ENCODE measurements around the gene RPS17. TPM values are rescaled to one million over a fixed set of nuclear protein-coding genes. Genes with fewer than 3 reads are reported as not detected.
"Not testable (repeated sequence)": the region's sequence is repeated elsewhere in the genome, so short reads cannot be mapped to it uniquely, and the experiment has no call there.

Gene RPS17
- total and polyA plus RNA-seq, 2 donors from 2014 or later, result 1,125 to 2,465 TPM

DNA sequence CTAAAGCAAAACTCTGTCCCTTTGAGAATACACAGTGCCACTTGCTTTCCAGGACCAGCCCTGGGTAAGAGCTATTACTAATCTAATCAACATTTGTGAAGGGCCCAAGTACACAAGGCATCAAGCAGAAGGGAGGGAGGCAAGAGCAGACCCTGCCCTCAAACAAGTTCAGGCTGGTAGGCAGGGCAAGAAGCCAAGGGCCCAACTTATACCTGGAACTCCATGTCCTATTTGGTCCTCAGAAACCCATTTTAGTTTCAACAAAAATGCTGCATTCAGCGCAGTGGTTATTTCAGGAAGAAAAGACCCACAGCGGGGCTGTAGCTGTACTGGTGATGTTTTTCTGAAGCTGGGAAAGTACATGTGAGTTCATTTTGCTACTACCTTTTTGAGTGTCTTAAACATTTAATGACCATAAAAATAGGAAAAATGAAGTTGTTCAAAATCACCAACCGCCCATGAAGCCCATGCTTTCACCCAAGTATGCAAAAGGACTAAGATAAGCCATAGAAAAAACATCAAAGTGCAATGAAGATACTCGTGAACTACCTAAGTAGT is 2.8 kb downstream of the RPS17 start:
- intact Hi-C loops (cut with DNase I), result no loop called here
- TF ChIP-seq CTCF (IDR thresholded peaks at IDR 0.05; ENCODE audit: borderline replicate concordance, extremely low read depth, insufficient read depth), result no peak
- H3K9ac ChIP-seq (ENCODE audit: low read length in 3 of 3), result no peak overlapping the region
- H3K4me3 ChIP-seq (ENCODE audit: low read length in 3 of 3), result no peak overlapping the region
- H3K9me3 ChIP-seq (ENCODE audit: control insufficient read depth in 2 of 3, insufficient read depth in 1 of 3, low read length in 3 of 3), result no peaks in the 10 kb centered on the region
- H3K27ac ChIP-seq (ENCODE audit: low read depth in 2 of 2, low read length in 2 of 2), result no peak overlapping the region
- peaks cover 7 to 34% (median 14%) of the 10 kb centered on the region in 3 donors for H3K36me3 ChIP-seq (ENCODE audit: control insufficient read depth in 2 of 3, insufficient read depth in 3 of 3, low read length in 3 of 3)
- no peak for DNase-seq
- FAIRE-seq, result no peak
- no peaks in the 10 kb centered on the region for H3K27me3 ChIP-seq (ENCODE audit: control insufficient read depth, insufficient read depth, low read length)
- peaks cover 0 to 7% (median 0%) of the 10 kb centered on the region in 3 donors for H3K4me1 ChIP-seq (ENCODE audit: control insufficient read depth in 2 of 3, insufficient read depth in 2 of 3, low read depth in 1 of 3, low read length in 3 of 3)

DNA sequence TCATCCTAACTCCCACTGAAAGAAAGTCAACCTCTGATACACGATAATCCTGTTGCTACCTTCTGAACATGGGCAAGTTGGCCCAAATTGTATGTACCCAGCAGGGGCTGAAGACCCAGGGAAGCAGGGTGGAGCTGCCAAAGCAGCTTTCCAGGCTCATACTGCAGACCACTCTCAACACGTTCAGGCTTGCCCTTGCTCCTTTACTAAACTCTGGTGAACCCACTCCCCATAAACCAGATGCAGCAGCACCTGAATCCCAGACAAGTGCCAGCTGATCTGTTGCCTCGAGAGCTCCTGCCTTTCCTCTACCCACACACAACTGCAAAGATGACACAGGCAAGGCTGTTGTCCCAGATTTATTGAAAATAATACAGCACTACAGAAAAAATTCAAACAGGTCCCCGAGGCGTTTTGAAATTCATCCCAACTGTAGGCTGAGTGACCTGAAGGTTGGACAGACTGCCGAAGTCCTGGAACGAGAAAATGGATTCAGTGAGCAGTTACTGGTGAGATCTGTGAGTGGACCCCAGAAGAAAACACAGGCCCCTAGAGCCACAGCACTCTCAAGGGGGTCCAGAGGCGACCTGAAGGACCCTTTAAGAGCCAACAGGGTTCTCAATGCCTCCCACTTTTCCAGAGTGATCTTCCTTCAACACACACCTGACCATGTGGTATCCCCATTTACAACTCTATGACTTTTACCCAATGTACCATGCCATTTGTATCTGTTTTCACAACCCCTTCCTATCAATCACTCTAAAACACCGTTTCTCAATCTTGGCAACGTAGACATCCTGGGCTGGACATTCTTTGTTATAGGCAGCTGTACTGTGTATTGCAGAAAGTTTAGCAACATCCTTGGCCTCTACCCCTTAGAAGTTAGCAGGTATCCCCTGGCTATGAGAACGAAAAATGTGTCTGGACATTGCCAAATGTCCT is 3.6 kb downstream of the RPS17 start:
- no peak overlapping the region for H3K27ac ChIP-seq (ENCODE audit: low read depth in 2 of 2, low read length in 2 of 2)
- H3K4me3 ChIP-seq (ENCODE audit: low read length in 3 of 3), result no peak overlapping the region
- H3K9me3 ChIP-seq (ENCODE audit: control insufficient read depth in 2 of 3, insufficient read depth in 1 of 3, low read length in 3 of 3), result no peaks in the 10 kb centered on the region
- no peak overlapping the region for H3K9ac ChIP-seq (ENCODE audit: low read length in 3 of 3)
- no peak for TF ChIP-seq CTCF (IDR thresholded peaks at IDR 0.05; ENCODE audit: borderline replicate concordance, extremely low read depth, insufficient read depth)
- H3K36me3 ChIP-seq (ENCODE audit: control insufficient read depth in 2 of 3, insufficient read depth in 3 of 3, low read length in 3 of 3), result peaks cover 7 to 34% (median 14%) of the 10 kb centered on the region in 3 donors
- FAIRE-seq (no peak), DNase-seq (no peak)
- H3K27me3 ChIP-seq (ENCODE audit: control insufficient read depth, insufficient read depth, low read length), result no peaks in the 10 kb centered on the region
- intact Hi-C loops (cut with DNase I), result no loop called here
- peaks cover 0 to 7% (median 0%) of the 10 kb centered on the region in 3 donors for H3K4me1 ChIP-seq (ENCODE audit: control insufficient read depth in 2 of 3, insufficient read depth in 2 of 3, low read depth in 1 of 3, low read length in 3 of 3)

DNA sequence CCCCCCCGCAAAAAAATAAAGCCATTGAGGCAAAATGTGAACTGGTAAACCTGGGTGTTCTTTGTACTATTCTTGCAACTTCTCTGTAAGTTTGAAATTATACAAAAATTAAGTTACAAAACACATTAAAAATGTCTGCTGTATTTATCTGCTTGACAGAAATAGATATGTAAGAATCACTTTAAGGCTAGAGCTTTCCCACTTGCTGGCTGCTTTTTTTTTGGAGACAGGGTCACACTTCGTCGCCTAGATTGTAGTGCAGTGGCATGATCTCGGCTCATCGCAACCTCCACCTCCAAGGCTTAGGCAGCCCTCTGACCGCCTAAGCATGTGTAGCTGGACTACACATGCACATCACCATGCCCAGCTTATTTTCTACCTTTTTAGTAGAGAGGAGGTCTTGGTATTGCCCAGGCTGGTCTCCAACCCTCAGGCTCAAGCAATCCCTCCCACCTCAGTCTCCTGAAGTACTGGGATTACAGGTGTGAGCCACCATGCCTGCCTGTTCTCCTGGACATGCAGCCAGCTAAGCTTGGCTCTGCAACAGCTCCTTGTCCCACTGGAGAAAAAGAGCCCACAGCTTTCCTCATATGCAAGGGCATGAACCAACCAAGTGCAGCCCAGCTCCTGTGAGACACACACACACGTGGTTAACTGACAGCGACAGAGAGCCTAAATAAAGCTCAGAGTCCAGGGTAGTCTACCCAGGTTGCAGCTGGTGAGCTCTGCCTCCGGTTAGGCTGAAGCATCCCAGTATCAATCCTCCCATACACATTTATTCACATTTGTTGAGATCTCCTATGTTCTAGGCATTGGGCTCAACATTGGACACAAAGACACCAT is 4.5 kb downstream of the RPS17 start:
- DNase-seq (no peak), FAIRE-seq (no peak)
- Histone ChIP-seq H3K27ac (ENCODE audit: low read depth in 2 of 2, low read length in 2 of 2) (no peak overlapping the region), H3K4me3 (ENCODE audit: low read length in 3 of 3) (no peak overlapping the region), H3K27me3 (ENCODE audit: control insufficient read depth, insufficient read depth, low read length) (no peaks in the 10 kb centered on the region), H3K9ac (ENCODE audit: low read length in 3 of 3) (no peak overlapping the region), H3K4me1 (ENCODE audit: control insufficient read depth in 2 of 3, insufficient read depth in 2 of 3, low read depth in 1 of 3, low read length in 3 of 3) (peaks cover 0 to 2% (median 0%) of the 10 kb centered on the region in 3 donors), H3K36me3 (ENCODE audit: control insufficient read depth in 2 of 3, insufficient read depth in 3 of 3, low read length in 3 of 3) (peaks cover 7 to 34% (median 14%) of the 10 kb centered on the region in 3 donors), H3K9me3 (ENCODE audit: control insufficient read depth in 2 of 3, insufficient read depth in 1 of 3, low read length in 3 of 3) (no peaks in the 10 kb centered on the region)
- TF ChIP-seq CTCF (IDR thresholded peaks at IDR 0.05; ENCODE audit: borderline replicate concordance, extremely low read depth, insufficient read depth), result no peak
- intact Hi-C loops (cut with DNase I), result no loop called here

- intact Hi-C loops (cut with DNase I); H3K4me3 ChIP-seq (ENCODE audit: low read length in 3 of 3); FAIRE-seq; H3K9ac ChIP-seq (ENCODE audit: low read length in 3 of 3); H3K4me1 ChIP-seq (ENCODE audit: control insufficient read depth in 2 of 3, insufficient read depth in 2 of 3, low read depth in 1 of 3, low read length in 3 of 3); H3K9me3 ChIP-seq (ENCODE audit: control insufficient read depth in 2 of 3, insufficient read depth in 1 of 3, low read length in 3 of 3); H3K27ac ChIP-seq (ENCODE audit: low read depth in 2 of 2, low read length in 2 of 2); DNase-seq; H3K27me3 ChIP-seq (ENCODE audit: control insufficient read depth, insufficient read depth, low read length): not testable (repeated sequence)
- H3K36me3 ChIP-seq (ENCODE audit: control insufficient read depth in 2 of 3, insufficient read depth in 3 of 3, low read length in 3 of 3), result peaks cover 7 to 34% (median 14%) of the 10 kb centered on the region in 3 donors
These were observed 5.1 kb downstream of the RPS17 start for GRCh38 chr15:82535151-82535550.

GRCh38 chr15:82534457-82534861 is 5.8 kb downstream of the RPS17 start:
- FAIRE-seq; H3K4me1 ChIP-seq (ENCODE audit: control insufficient read depth in 2 of 3, insufficient read depth in 2 of 3, low read depth in 1 of 3, low read length in 3 of 3); H3K4me3 ChIP-seq (ENCODE audit: low read length in 3 of 3); DNase-seq; intact Hi-C loops (cut with DNase I); H3K9me3 ChIP-seq (ENCODE audit: control insufficient read depth in 2 of 3, insufficient read depth in 1 of 3, low read length in 3 of 3); H3K27me3 ChIP-seq (ENCODE audit: control insufficient read depth, insufficient read depth, low read length); H3K9ac ChIP-seq (ENCODE audit: low read length in 3 of 3); H3K27ac ChIP-seq (ENCODE audit: low read depth in 2 of 2, low read length in 2 of 2): not testable (repeated sequence)
- H3K36me3 ChIP-seq (ENCODE audit: control insufficient read depth in 2 of 3, insufficient read depth in 3 of 3, low read length in 3 of 3), result peaks cover 7 to 34% (median 14%) of the 10 kb centered on the region in 3 donors

All from kidney (tissue), 14 donors.